AG04450 (cell line): ENCODE results near the gene PLA2G4A. TPM values are rescaled to one million over a fixed set of nuclear protein-coding genes. Genes with fewer than 3 reads are reported as not detected.

Source experiments
- CTCF ChIA-PET: fragments of 300-600, 350-600 bp; formaldehyde crosslinking; extraction: SDS; loops from one replicate; lab custom pipeline; 2022; ENCODE audit warnings: antibody characterized with exemption, inconsistent platforms; lab: Charles Lee
- POLR2A ChIA-PET: fragments of 350-600 bp; formaldehyde crosslinking; extraction: SDS; loops from one replicate; lab custom pipeline; 2021; ENCODE audit warnings: antibody characterized with exemption, inconsistent platforms; lab: Yijun Ruan, JAX
- DNase-seq: peaks from one replicate; pipeline ENCODE4 v3.0.0-alpha.2; 2011; ENCODE audit warnings: low read depth, low spot score
- H3K27ac ChIP-seq: one replicate; pipeline ENCODE4 v1.5.1; 2012; ENCODE audit warnings: low read depth, low read length, control low read depth
- H3K27me3 ChIP-seq: one replicate; pipeline ENCODE4 v1.6.0; 2012; ENCODE audit warnings: low read length; ENCODE audit not compliant: control insufficient read depth, insufficient read depth
- H3K4me3 ChIP-seq: 2 replicates; pipeline ENCODE4 v1.5.1; 2011; ENCODE audit warnings: mild to moderate bottlenecking, low read depth, low read length, control low read depth
- H3K9me3 ChIP-seq: 2 replicates; pipeline ENCODE4 v1.5.1; 2012; ENCODE audit warnings: low read length; ENCODE audit not compliant: control insufficient read depth, insufficient read depth
- CTCF ChIP-seq: IDR thresholded peaks from 2 replicates; pipeline ENCODE4 v1.5.1; 2011; ENCODE audit warnings: low read depth, low read length, control low read depth, inconsistent platforms
- polyA plus RNA-seq: library from polyadenylated mRNA; depleted of rRNA; stranded (reverse); fragments of >200 nt; gene quantifications from 2 replicates; pipeline ENCODE4 v1.2.3, GENCODE V29; 2011

The PLA2G4A gene
- polyA plus RNA-seq, 1 experiment = 5.5 TPM

- TF ChIP-seq CTCF = no peak
- H3K27ac ChIP-seq = no peak overlapping the region
- H3K4me3 ChIP-seq = no peak overlapping the region
- no peaks in the 10 kb centered on the region for H3K27me3 ChIP-seq
- DNase-seq = no peak
- ChIA-PET POLR2A (no interaction called here), CTCF (no interaction called here)
- no peaks in the 10 kb centered on the region for H3K9me3 ChIP-seq
Observed at GRCh38 chr1:186843931-186844330, 15.2 kb downstream of the PLA2G4A start.

GRCh38 chr1:186845576-186846210 is 16.9 kb downstream of the PLA2G4A start:
- Histone ChIP-seq H3K4me3 (no peak overlapping the region), H3K27me3 (no peaks in the 10 kb centered on the region), H3K9me3 (no peaks in the 10 kb centered on the region), H3K27ac (no peak overlapping the region)
- DNase-seq = no peak
- ChIA-PET POLR2A (no interaction called here), CTCF (no interaction called here)
- no peak for TF ChIP-seq CTCF

GRCh38 chr1:186848509-186849130 is 19.9 kb downstream of the PLA2G4A start:
- TF ChIP-seq CTCF = no peak
- POLR2A ChIA-PET = no interaction called here
- H3K4me3 ChIP-seq = no peak overlapping the region
- CTCF ChIA-PET = no interaction called here
- H3K27me3 ChIP-seq = no peaks in the 10 kb centered on the region
- no peak overlapping the region for H3K27ac ChIP-seq
- no peak for DNase-seq
- H3K9me3 ChIP-seq = no peaks in the 10 kb centered on the region

GRCh38 chr1:186849271-186849671 is 20.5 kb downstream of the PLA2G4A start:
- no peak overlapping the region for H3K4me3 ChIP-seq
- H3K27me3 ChIP-seq = no peaks in the 10 kb centered on the region
- H3K9me3 ChIP-seq = no peaks in the 10 kb centered on the region
- H3K27ac ChIP-seq = no peak overlapping the region
- POLR2A ChIA-PET = no interaction called here
- no peak for DNase-seq
- no peak for TF ChIP-seq CTCF
- CTCF ChIA-PET = no interaction called here

GRCh38 chr1:186849826-186850225 is 21.1 kb downstream of the PLA2G4A start:
- H3K27ac ChIP-seq = no peak overlapping the region
- H3K9me3 ChIP-seq = no peaks in the 10 kb centered on the region
- H3K27me3 ChIP-seq = no peaks in the 10 kb centered on the region
- ChIA-PET POLR2A (no interaction called here), CTCF (no interaction called here)
- DNase-seq = no peak
- no peak overlapping the region for H3K4me3 ChIP-seq
- TF ChIP-seq CTCF = no peak
